ENCODE results near the gene ZNF174. TPM values are rescaled to one million over a fixed set of nuclear protein-coding genes. Genes with fewer than 3 reads are reported as not detected.

Gene ZNF174
- total RNA-seq, 1 donor from 2014 or later = 7.7 TPM

- Histone ChIP-seq H3K27ac (peak within 1 kb of the TSS; percentile 85), H3K27me3 (no peaks in the 10 kb centered on the region), H3K4me1 (no peaks in the 10 kb centered on the region), H3K4me3 (peak within 1 kb of the TSS; percentile 63), H3K9me3 (peaks cover 6% of the 10 kb centered on the region), H3K36me3 (peaks cover 4% of the 10 kb centered on the region)
- TF ChIP-seq CTCF (IDR thresholded peaks at IDR 0.05) = no peak
- DNase-seq (peak; percentile 88), ATAC-seq (peak; percentile 97)
- intact Hi-C loops (cut with DNase I) = no loop called here
Measured at GRCh38 chr16:3443108-3444031, 42.4 kb downstream of the ZNF174 start, which contains the start of the genes NAA60 and ZNF597. TSS of gene NAA60 (plus strand) at chr16:3443680. CDS start at chr16:3476228, 32,548 bp downstream. TSS of gene ZNF597 (minus strand) at chr16:3443504. CDS start at chr16:3443153, 351 bp downstream.

GRCh38 chr16:3444032-3444388 lies 43.0 kb downstream of the ZNF174 start:
- Histone ChIP-seq H3K27ac (peak overlapping the region; percentile 85), H3K4me3 (peak overlapping the region; percentile 63), H3K9me3 (peaks cover 6% of the 10 kb centered on the region), H3K27me3 (no peaks in the 10 kb centered on the region), H3K4me1 (no peaks in the 10 kb centered on the region), H3K36me3 (peaks cover 8% of the 10 kb centered on the region)
- intact Hi-C loops (cut with DNase I) = no loop called here
- ATAC-seq (peak; percentile 81), DNase-seq (no peak)
- TF ChIP-seq CTCF (IDR thresholded peaks at IDR 0.05) = no peak

GRCh38 chr16:3454093-3454492 lies 53.1 kb downstream of the ZNF174 start:
- peaks cover 4% of the 10 kb centered on the region for H3K36me3 ChIP-seq
- H3K4me3 ChIP-seq = no peak overlapping the region
- no peak for DNase-seq
- no peaks in the 10 kb centered on the region for H3K9me3 ChIP-seq
- no peak for ATAC-seq
- no peak for TF ChIP-seq CTCF (IDR thresholded peaks at IDR 0.05)
- no peaks in the 10 kb centered on the region for H3K27me3 ChIP-seq
- H3K4me1 ChIP-seq = peaks cover 11% of the 10 kb centered on the region
- no peak overlapping the region for H3K27ac ChIP-seq
- intact Hi-C loops (cut with DNase I) = no loop called here

GRCh38 chr16:3454631-3455147 lies 53.7 kb downstream of the ZNF174 start:
- intact Hi-C loops (cut with DNase I) = no loop called here
- H3K27ac ChIP-seq = no peak overlapping the region
- no peak for TF ChIP-seq CTCF (IDR thresholded peaks at IDR 0.05)
- H3K36me3 ChIP-seq = peaks cover 4% of the 10 kb centered on the region
- no peak overlapping the region for H3K4me3 ChIP-seq
- ATAC-seq (no peak), DNase-seq (no peak)
- H3K4me1 ChIP-seq = peaks cover 16% of the 10 kb centered on the region
- H3K9me3 ChIP-seq = no peaks in the 10 kb centered on the region
- no peaks in the 10 kb centered on the region for H3K27me3 ChIP-seq

GRCh38 chr16:3457434-3458252 lies 56.6 kb downstream of the ZNF174 start:
- Histone ChIP-seq H3K36me3 (no peaks in the 10 kb centered on the region), H3K4me1 (peaks cover 43% of the 10 kb centered on the region), H3K4me3 (peak overlapping the region; percentile 86), H3K27ac (peak overlapping the region; percentile 99), H3K27me3 (no peaks in the 10 kb centered on the region), H3K9me3 (no peaks in the 10 kb centered on the region)
- peak; percentile 96 for DNase-seq
- TF ChIP-seq CTCF (IDR thresholded peaks at IDR 0.05) = peak; percentile 42
- intact Hi-C loops (cut with DNase I) = no loop called here
- peak; percentile 98 for ATAC-seq
